ENCODE data around the gene ZNF333.

- TF ChIP-seq JUN (IDR thresholded peaks at IDR 0.05) (no peak), MAX (IDR thresholded peaks at IDR 0.05) (no peak)
These were observed 40.8 kb upstream of the ZNF333 start for GRCh38 chr19:14649020-14649419.

Data from A549 (cell line).